Neural cell (in vitro differentiated cells): ENCODE measurements around the gene ZBTB32. TPM values are rescaled to one million over a fixed set of nuclear protein-coding genes. Genes with fewer than 3 reads are reported as not detected.

Experiments used
- H2AFZ ChIP-seq: fragments of 200-600, 300-800 bp; sonication (generic), shearing (Covaris generic); 2 replicates; pipeline ENCODE4 v1.6.0; 2014; ENCODE audit warnings: low read depth, mild to moderate bottlenecking, antibody characterized with exemption, low read length, moderate library complexity
- H3F3A ChIP-seq: fragments of 200-600 bp; shearing (Covaris generic); 2 replicates; pipeline ENCODE4 v1.6.1; 2016; ENCODE audit warnings: mild to moderate bottlenecking, moderate library complexity, mixed read lengths, antibody characterized with exemption, low read length; ENCODE audit not compliant: insufficient read depth, poor library complexity, severe bottlenecking
- H3K27ac ChIP-seq: fragments of 200-600, 300-800 bp; sonication (generic), shearing (Covaris generic); 2 replicates; pipeline ENCODE4 v1.5.1; 2014; ENCODE audit warnings: mild to moderate bottlenecking, low read length, moderate library complexity
- H3K27me3 ChIP-seq: fragments of 300-800, 200-600 bp; sonication (generic), shearing (Covaris generic); 2 replicates; pipeline ENCODE4 v1.6.0; 2014; ENCODE audit warnings: mild to moderate bottlenecking, low read depth, low read length, moderate library complexity; ENCODE audit not compliant: insufficient read depth
- H3K36me3 ChIP-seq: fragments of 300-800, 200-600 bp; sonication (generic), shearing (Covaris generic); 2 replicates; pipeline ENCODE4 v1.5.1; 2014; ENCODE audit warnings: mild to moderate bottlenecking, antibody characterized with exemption, low read length, moderate library complexity; ENCODE audit not compliant: insufficient read depth
- H3K4me2 ChIP-seq: fragments of 300-800, 200-600 bp; sonication (generic), shearing (Covaris generic); 2 replicates; pipeline ENCODE4 v1.6.0; 2014; ENCODE audit warnings: mild to moderate bottlenecking, low read length
- H3K4me3 ChIP-seq: fragments of 300-800, 200-600 bp; sonication (generic), shearing (Covaris generic); 2 replicates; pipeline ENCODE4 v1.5.1; 2014; ENCODE audit warnings: mild to moderate bottlenecking, low read length, moderate library complexity
- H3K79me2 ChIP-seq: fragments of 200-600 bp; shearing (Covaris generic); replicated peaks from 2 replicates; pipeline ENCODE4 v1.6.0; 2014; ENCODE audit warnings: mild to moderate bottlenecking, low read length, moderate library complexity; ENCODE audit not compliant: insufficient read depth
- H3K9ac ChIP-seq: fragments of 300-800, 200-600 bp; sonication (generic), shearing (Covaris generic); 2 replicates; pipeline ENCODE4 v1.6.1; 2016; ENCODE audit warnings: mild to moderate bottlenecking, low read length, mixed read lengths
- H3K9me2 ChIP-seq: fragments of 200-600 bp; shearing (Covaris generic); 2 replicates; pipeline ENCODE4 v1.6.1; 2016; ENCODE audit warnings: mild to moderate bottlenecking, low read length, mixed read lengths; ENCODE audit not compliant: insufficient read depth
- H3K9me3 ChIP-seq: fragments of 200-600, 300-800 bp; sonication (generic), shearing (Covaris generic); 2 replicates; pipeline ENCODE4 v1.6.1; 2016; ENCODE audit warnings: mild to moderate bottlenecking, mixed run types, low read length, moderate library complexity, mixed read lengths
- H4K20me1 ChIP-seq: fragments of 200-600 bp; shearing (Covaris generic); 2 replicates; pipeline ENCODE4 v1.6.1; 2016; ENCODE audit warnings: mild to moderate bottlenecking, mixed run types; ENCODE audit not compliant: insufficient read depth
- CTCF ChIP-seq: fragments of 450-650 bp; IDR thresholded peaks from 2 replicates; pipeline ENCODE4 v1.5.1; 2014; ENCODE audit warnings: antibody characterized with exemption, mild to moderate bottlenecking, moderate library complexity; ENCODE audit not compliant: poor library complexity, severe bottlenecking
- EP300 ChIP-seq: fragments of 450-650 bp; conservative IDR thresholded peaks from 2 replicates; pipeline ENCODE4 v1.6.1; 2014; ENCODE audit warnings: antibody characterized with exemption, mild to moderate bottlenecking, moderate library complexity; ENCODE audit not compliant: poor library complexity, severe bottlenecking
- EZH2 ChIP-seq: fragments of 200-600, 300-800 bp; shearing (Covaris generic), sonication (generic); IDR thresholded peaks from 2 replicates; pipeline ENCODE4 v1.6.1; 2014; ENCODE audit warnings: antibody characterized with exemption, low read length, borderline replicate concordance, mild to moderate bottlenecking; ENCODE audit not compliant: insufficient read depth, poor library complexity, severe bottlenecking
- MXI1 ChIP-seq: fragments of 450-650 bp; conservative IDR thresholded peaks from 2 replicates; pipeline ENCODE4 v1.6.1; 2014; ENCODE audit warnings: antibody characterized with exemption, mild to moderate bottlenecking; ENCODE audit not compliant: poor library complexity, severe bottlenecking
- POLR2AphosphoS5 ChIP-seq: IDR thresholded peaks from 2 replicates; pipeline ENCODE4 v1.6.1; 2012
- RAD21 ChIP-seq: fragments of 450-650 bp; conservative IDR thresholded peaks from 2 replicates; pipeline ENCODE4 v1.6.1; 2014; ENCODE audit warnings: antibody characterized with exemption, mild to moderate bottlenecking, moderate library complexity
- REST ChIP-seq: IDR thresholded peaks from 2 replicates; pipeline ENCODE4 v1.6.1; 2012; ENCODE audit warnings: borderline replicate concordance
- SMC3 ChIP-seq: fragments of 450-650 bp; conservative IDR thresholded peaks from 2 replicates; pipeline ENCODE4 v1.6.1; 2014; ENCODE audit warnings: antibody characterized with exemption, mild to moderate bottlenecking, moderate library complexity; ENCODE audit not compliant: poor library complexity
- TAF1 ChIP-seq: IDR thresholded peaks from 2 replicates; pipeline ENCODE4 v1.6.1; 2012; ENCODE audit warnings: low read depth
- polyA plus RNA-seq: library from polyadenylated mRNA; depleted of rRNA; stranded (reverse); fragments of >200 nt; gene quantifications from 2 replicates; pipeline ENCODE4 v1.2.3, GENCODE V29; 2014

Gene ZBTB32
- polyA plus RNA-seq, 1 donor from 2014 or later: not detected

GRCh38 chr19:35730326-35730725 is 26.0 kb downstream of the ZBTB32 start:
- H3K9ac ChIP-seq: no peak overlapping the region

GRCh38 chr19:35731353-35731752 is 27.0 kb downstream of the ZBTB32 start:
- H3K36me3 ChIP-seq: no peaks in the 10 kb centered on the region
- no peaks in the 10 kb centered on the region for H3K9me3 ChIP-seq
- H3K9ac ChIP-seq: no peak overlapping the region
- H3K27ac ChIP-seq: no peak overlapping the region
- no peaks in the 10 kb centered on the region for H3K79me2 ChIP-seq
- no peaks in the 10 kb centered on the region for H3F3A ChIP-seq
- no peaks in the 10 kb centered on the region for H3K9me2 ChIP-seq
- H2AFZ ChIP-seq: no peak overlapping the region
- H4K20me1 ChIP-seq: no peaks in the 10 kb centered on the region
- no peaks in the 10 kb centered on the region for H3K27me3 ChIP-seq
- H3K4me2 ChIP-seq: no peak overlapping the region
- no peak overlapping the region for H3K4me3 ChIP-seq
- TF ChIP-seq CTCF (no peak), REST (no peak), RAD21 (no peak), POLR2AphosphoS5 (no peak), TAF1 (no peak), MXI1 (no peak), EP300 (no peak)

More at GRCh38 chr19:35730326-35730725, 26.0 kb downstream of the ZBTB32 start:
- H3F3A ChIP-seq: no peaks in the 10 kb centered on the region
- no peaks in the 10 kb centered on the region for H4K20me1 ChIP-seq
- no peak overlapping the region for H2AFZ ChIP-seq
- no peaks in the 10 kb centered on the region for H3K79me2 ChIP-seq
- no peaks in the 10 kb centered on the region for H3K27me3 ChIP-seq
- no peak overlapping the region for H3K27ac ChIP-seq
- TF ChIP-seq REST (no peak), CTCF (no peak), RAD21 (no peak), MXI1 (no peak), TAF1 (no peak), EZH2 (no peak), SMC3 (no peak), EP300 (no peak), POLR2AphosphoS5 (no peak)
- no peaks in the 10 kb centered on the region for H3K9me2 ChIP-seq
- no peak overlapping the region for H3K4me2 ChIP-seq
- no peaks in the 10 kb centered on the region for H3K36me3 ChIP-seq
- H3K4me3 ChIP-seq: no peak overlapping the region
- no peaks in the 10 kb centered on the region for H3K9me3 ChIP-seq
